ES-I3 (cell line): ENCODE data around the gene GUCY1A1.
"Not testable (repeated sequence)": the region's sequence is repeated elsewhere in the genome, so short reads cannot be mapped to it uniquely, and the experiment has no call there.

Experiments used
- H3K36me3 ChIP-seq: 2 replicates; pipeline ENCODE4 v1.6.1; 2013; ENCODE audit warnings: mild to moderate bottlenecking, low read length, control low read depth, moderate library complexity; ENCODE audit not compliant: insufficient read depth
- H3K4me1 ChIP-seq: 2 replicates; pipeline ENCODE4 v1.6.1; 2013; ENCODE audit warnings: mild to moderate bottlenecking, control low read depth, low read length; ENCODE audit not compliant: insufficient read depth
- H3K9ac ChIP-seq: 2 replicates; pipeline ENCODE4 v1.6.1; 2013; ENCODE audit warnings: low read depth, mild to moderate bottlenecking, low read length, moderate library complexity
- H3K9me3 ChIP-seq: 2 replicates; pipeline ENCODE4 v1.6.1; 2013; ENCODE audit warnings: mild to moderate bottlenecking, low read length, moderate library complexity; ENCODE audit not compliant: control insufficient read depth, insufficient read depth

The GUCY1A1 gene

DNA sequence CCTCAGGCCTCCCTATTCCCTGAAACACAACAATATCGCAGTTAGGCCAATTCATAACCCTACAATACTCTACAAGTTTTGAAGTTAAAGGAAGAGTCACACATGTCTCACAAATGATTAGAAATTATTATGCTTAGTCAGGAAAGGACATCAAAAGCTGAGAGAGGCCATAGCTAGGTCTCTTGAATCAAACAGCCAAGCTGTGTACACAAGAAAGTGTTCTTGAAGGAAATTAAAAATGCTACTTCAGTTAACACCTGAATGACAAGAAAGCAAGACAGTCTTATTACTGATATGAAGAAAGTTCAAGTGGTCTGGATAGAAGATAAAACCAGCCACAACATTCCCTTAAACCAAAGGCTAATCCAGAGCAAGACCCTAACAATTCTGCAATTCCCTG lies 23.6 kb upstream of the GUCY1A1 start:
- Histone ChIP-seq H3K9me3 (no peaks in the 10 kb centered on the region), H3K36me3 (no peaks in the 10 kb centered on the region), H3K4me1 (no peaks in the 10 kb centered on the region), H3K9ac (no peak overlapping the region)

DNA sequence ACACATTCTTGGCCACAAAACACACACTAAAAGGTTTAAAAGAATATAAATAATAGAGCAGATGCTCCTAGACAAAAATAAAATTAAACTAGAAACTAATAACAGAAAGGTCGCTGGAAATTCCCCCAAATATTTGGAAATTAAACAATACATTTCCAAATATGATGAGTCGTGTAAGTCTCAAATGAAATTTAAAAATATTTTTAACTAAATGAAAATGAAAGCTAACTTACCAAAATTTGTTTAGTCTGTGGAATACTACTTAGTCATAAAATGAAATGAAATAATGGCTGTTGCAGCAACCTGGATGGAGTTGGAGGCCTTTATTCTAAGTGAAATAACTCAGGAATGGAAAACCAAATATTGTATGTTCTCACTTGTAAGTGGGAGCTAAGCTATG lies 20.6 kb upstream of the GUCY1A1 start:
- Histone ChIP-seq H3K36me3 (no peaks in the 10 kb centered on the region), H3K4me1 (no peaks in the 10 kb centered on the region), H3K9me3 (no peaks in the 10 kb centered on the region), H3K9ac (no peak overlapping the region)

DNA sequence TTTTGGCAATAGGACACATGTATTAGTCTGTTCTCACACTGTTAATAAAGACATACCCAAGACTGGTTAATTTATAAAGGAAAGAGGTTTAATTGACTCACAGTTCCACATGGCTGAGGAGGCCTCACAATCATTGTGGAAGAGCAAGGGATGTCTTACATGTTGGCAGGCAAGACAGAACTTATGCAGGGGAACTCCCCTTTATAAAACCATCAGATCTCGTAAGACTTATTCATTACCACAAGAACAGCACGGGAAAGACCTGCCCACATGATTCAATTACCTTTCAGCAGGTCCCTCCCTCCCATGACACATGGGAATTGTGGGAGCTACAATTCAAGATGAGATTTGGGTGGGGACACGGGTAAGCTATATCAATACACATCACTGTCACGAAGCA lies 15.9 kb upstream of the GUCY1A1 start:
- H3K9ac ChIP-seq, H3K4me1 ChIP-seq, H3K9me3 ChIP-seq, H3K36me3 ChIP-seq: not testable (repeated sequence)

DNA sequence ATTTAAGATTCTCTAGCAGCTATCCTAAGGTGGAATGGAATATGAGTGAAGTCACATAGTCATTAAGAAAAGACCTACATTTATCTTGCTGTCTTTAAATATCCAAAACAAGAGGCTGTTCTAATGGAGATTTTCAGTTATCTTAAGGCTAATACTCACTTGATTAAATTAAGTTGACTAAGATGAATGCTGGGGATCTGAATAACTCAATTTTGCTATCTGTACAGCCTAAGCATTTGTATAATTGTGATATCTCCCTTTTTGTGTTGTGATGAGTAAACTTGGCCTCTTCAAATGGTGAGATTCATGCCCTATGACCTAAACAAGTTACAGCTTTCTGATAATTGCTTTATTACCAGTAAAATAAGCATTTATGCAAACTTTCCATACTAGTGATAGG lies 13.6 kb upstream of the GUCY1A1 start:
- Histone ChIP-seq H3K36me3 (no peaks in the 10 kb centered on the region), H3K9me3 (no peaks in the 10 kb centered on the region), H3K9ac (no peak overlapping the region), H3K4me1 (no peaks in the 10 kb centered on the region)

DNA sequence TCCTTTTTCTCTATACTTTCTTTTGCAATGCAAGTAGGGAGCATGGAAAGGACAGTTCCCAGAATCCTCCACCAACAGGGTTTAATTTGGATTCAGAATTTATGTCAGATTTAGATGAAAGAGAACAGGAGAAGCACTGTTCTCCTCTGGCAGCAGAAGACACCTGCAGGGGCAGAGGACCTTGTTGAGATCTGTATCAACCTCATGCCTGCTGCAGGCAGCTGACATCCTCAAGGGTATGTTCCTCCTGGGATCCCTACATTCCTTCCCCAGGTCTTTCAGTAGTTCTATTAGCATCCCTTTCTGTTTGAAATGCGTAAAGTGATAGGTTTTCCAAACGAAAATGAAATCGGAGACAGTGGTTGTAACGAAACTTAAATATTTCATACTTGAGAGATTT lies 10.6 kb upstream of the GUCY1A1 start:
- Histone ChIP-seq H3K36me3 (no peaks in the 10 kb centered on the region), H3K9me3 (no peaks in the 10 kb centered on the region; the same call in 1 of the 2 replicates), H3K9ac (no peak overlapping the region), H3K4me1 (no peaks in the 10 kb centered on the region)

GRCh38 chr4:155657169-155657568 lies 9.5 kb upstream of the GUCY1A1 start:
- no peaks in the 10 kb centered on the region for H3K36me3 ChIP-seq
- no peaks in the 10 kb centered on the region for H3K4me1 ChIP-seq
- no peak overlapping the region for H3K9ac ChIP-seq
- H3K9me3 ChIP-seq, result no peaks in the 10 kb centered on the region; the same call in 1 of the 2 replicates

DNA sequence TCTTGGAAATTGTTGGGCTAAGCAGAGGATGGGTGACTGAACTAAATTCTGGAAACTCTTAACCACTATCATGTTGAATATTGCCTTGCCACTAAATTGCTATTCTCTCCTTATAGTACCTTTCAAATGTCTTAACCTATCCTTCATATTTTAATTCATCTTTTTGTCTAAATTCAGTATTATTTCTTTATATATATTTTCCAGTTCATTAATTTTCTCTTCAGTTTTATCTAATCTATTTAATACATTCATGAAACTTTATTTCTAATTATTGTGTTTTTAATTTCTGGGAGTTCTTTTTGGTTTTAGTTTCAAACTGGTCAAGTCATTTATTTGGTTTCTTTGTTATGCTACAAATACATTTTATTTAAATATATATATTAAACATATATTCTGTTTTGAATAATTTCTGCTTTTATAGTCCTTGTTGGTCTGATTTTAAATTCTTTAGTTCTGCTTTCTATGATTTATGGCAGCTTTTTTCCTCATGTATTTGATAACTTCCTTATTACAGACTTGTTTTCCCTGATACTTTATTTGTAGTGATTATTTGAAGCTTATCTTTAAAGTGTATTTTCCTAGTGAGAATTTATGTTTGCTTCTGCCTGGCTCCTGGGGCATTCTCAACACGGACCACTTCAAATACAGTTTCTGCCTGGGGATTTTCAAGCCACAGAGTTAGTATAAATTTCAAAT lies 8.5 kb upstream of the GUCY1A1 start:
- Histone ChIP-seq H3K36me3 (no peaks in the 10 kb centered on the region), H3K4me1 (no peaks in the 10 kb centered on the region), H3K9me3 (no peaks in the 10 kb centered on the region; the same call in 1 of the 2 replicates), H3K9ac (no peak overlapping the region)

GRCh38 chr4:155658681-155659064 lies 8.0 kb upstream of the GUCY1A1 start:
- Histone ChIP-seq H3K9me3 (no peaks in the 10 kb centered on the region; the same call in 1 of the 2 replicates), H3K36me3 (no peaks in the 10 kb centered on the region), H3K4me1 (no peaks in the 10 kb centered on the region), H3K9ac (no peak overlapping the region)

DNA sequence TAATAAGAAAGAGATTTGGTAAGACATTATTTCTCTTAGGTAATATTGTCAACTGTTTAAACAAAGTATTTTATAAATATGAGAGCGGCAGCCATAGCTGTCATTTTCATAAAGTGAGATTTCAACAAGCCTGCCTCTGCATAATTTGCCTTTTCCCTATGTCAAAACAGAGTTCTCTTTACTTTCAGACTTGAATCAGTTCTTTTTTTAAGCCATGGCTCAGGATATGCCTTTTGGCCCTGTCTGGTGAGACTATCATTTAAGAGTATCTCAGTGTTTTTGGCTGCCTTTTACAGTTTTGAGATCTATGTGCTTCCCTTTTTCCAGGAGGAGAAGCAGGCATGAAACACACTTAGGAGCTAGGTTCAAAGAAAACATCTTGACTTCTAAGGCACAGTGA lies 7.5 kb upstream of the GUCY1A1 start:
- Histone ChIP-seq H3K36me3 (no peaks in the 10 kb centered on the region), H3K9ac (no peak overlapping the region), H3K9me3 (no peaks in the 10 kb centered on the region; the same call in 1 of the 2 replicates), H3K4me1 (no peaks in the 10 kb centered on the region)

- no peaks in the 10 kb centered on the region for H3K36me3 ChIP-seq
- H3K9me3 ChIP-seq, result no peaks in the 10 kb centered on the region; the same call in 1 of the 2 replicates
- no peaks in the 10 kb centered on the region for H3K4me1 ChIP-seq
- H3K9ac ChIP-seq, result no peak overlapping the region
These were observed 6.2 kb upstream of the GUCY1A1 start for GRCh38 chr4:155660436-155660835.

- no peaks in the 10 kb centered on the region for H3K4me1 ChIP-seq
- H3K9me3 ChIP-seq, result no peaks in the 10 kb centered on the region
- no peak overlapping the region for H3K9ac ChIP-seq
- no peaks in the 10 kb centered on the region for H3K36me3 ChIP-seq
These were observed 1.6 kb upstream of the GUCY1A1 start for GRCh38 chr4:155665054-155665453.

DNA sequence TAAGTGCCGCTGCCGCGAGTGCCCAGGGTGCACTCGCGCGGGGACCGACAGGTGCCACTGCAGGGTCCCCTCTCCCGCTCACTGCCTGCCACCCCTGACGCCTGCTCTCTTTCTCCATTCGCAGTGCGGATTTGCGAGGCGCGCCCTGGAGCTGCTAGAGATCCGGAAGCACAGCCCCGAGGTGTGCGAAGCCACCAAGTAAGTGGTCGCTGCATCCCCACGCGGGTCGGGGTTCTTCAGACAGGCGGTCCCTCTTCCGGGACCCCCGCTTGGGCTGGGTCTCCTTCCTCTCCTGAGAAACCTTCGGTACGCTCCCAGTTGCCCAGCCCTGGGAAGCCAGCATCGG lies 547 bp downstream of the GUCY1A1 start:
- peak overlapping the region; percentile 49; the same call in 1 of the 2 replicates for H3K9ac ChIP-seq
- H3K9me3 ChIP-seq, result no peaks in the 10 kb centered on the region

DNA sequence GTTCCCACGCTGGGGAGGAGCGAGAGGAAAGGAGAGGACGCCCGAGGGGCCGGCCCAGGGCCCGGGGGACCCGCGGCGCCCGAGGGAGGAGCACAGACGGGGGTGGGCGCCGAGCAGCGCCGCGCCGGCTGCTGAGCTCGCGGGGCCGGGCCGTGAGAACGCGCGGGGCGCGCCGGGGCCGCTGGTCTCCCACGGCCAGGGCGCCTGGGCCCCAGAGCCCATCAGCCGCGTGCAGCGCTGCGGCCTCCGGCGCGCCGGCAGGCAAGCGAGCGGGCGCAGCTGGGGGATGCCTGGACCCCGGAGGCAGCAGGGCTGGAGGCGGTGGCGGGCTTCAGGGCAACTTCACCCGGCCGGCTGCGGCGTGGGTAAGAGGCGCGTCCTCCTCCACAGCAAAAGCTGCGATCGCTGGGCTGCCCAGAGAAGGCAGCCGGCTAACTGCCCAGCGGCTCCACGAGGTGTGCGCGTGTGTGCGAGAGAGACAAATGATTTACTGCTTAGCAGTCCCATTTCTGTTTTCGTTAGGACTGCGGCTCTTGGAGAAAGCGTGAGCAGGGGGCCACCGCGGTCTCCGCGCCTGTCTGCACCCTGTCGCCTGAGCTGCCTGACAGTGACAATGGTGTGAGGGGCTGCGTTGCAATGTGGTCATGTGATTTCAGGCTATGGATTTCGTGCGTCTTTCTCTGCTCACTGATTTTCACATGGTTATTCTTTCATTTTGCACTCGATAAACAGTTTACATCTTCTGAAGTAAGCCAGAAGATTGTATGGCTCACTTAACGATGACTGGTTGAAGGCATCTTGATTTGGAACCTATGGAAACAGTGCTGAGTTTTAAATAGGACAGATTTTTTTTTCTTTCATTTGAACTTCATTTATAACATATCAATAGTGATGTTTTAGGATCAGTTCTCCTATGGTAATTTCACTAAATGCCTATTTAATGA lies 1.2 kb downstream of the GUCY1A1 start:
- Histone ChIP-seq H3K36me3 (no peaks in the 10 kb centered on the region), H3K4me1 (no peaks in the 10 kb centered on the region), H3K9me3 (no peaks in the 10 kb centered on the region), H3K9ac (peak overlapping the region; percentile 49; the same call in 1 of the 2 replicates)

More for the DNA sequence above, 547 bp downstream of the GUCY1A1 start:
- Histone ChIP-seq H3K4me1 (no peaks in the 10 kb centered on the region), H3K36me3 (no peaks in the 10 kb centered on the region)

DNA sequence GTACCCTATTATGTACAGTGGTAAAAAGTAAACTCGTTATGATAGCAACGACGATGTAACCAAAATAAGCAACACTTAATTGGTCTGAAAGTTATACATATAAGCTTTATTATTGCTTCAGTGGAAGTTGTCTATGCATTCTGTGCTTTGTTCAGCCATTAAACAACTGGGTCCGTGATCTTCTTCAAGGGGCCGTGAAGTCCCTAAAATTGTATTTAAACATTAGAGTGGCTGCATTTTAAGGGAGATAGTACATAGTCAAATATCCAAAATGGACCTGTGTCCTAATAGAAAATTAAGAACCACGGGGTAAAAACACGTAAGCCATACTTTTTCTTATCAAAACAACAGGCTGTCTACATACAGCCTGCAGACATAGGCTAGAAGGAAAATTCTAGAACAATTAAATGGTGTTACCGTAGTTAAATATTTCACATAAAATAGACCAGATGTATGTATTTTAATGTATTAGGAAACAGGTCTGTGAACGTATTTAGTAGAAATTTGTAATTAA lies 2.1 kb downstream of the GUCY1A1 start:
- no peaks in the 10 kb centered on the region for H3K9me3 ChIP-seq
- no peak overlapping the region for H3K9ac ChIP-seq
- no peaks in the 10 kb centered on the region for H3K4me1 ChIP-seq
- no peaks in the 10 kb centered on the region for H3K36me3 ChIP-seq

GRCh38 chr4:155672342-155672741 lies 5.7 kb downstream of the GUCY1A1 start:
- no peak overlapping the region for H3K9ac ChIP-seq
- no peaks in the 10 kb centered on the region for H3K9me3 ChIP-seq
- no peaks in the 10 kb centered on the region for H3K4me1 ChIP-seq
- no peaks in the 10 kb centered on the region for H3K36me3 ChIP-seq
